Superior temporal gyrus (tissue), 1 donor: ENCODE measurements around the gene NOP9.
"Not testable (repeated sequence)": the region's sequence is repeated elsewhere in the genome, so short reads cannot be mapped to it uniquely, and the experiment has no call there.

Source experiments
- DNase-seq: peaks from one replicate; pipeline ENCODE4 v3.0.0-alpha.2; 2016; ENCODE audit errors: extremely low spot score

The NOP9 gene

GRCh38 chr14:24349742-24350141, 50.1 kb downstream of the NOP9 start:
- DNase-seq, result no peak

GRCh38 chr14:24351517-24351916, 51.9 kb downstream of the NOP9 start:
- no peak for DNase-seq

- no peak for DNase-seq
These were observed 54.2 kb downstream of the NOP9 start for GRCh38 chr14:24353559-24354481.

GRCh38 chr14:24354482-24354825, 54.8 kb downstream of the NOP9 start:
- not testable (repeated sequence) for DNase-seq

GRCh38 chr14:24355009-24355408, 55.4 kb downstream of the NOP9 start:
- DNase-seq, result no peak

- DNase-seq, result no peak
These were observed 56.6 kb downstream of the NOP9 start for GRCh38 chr14:24356208-24356607.
